HepG2 (cell line): ENCODE data around the gene COASY. TPM values are rescaled to one million over a fixed set of nuclear protein-coding genes. Genes with fewer than 3 reads are reported as not detected.

Experiments used
- AGO1 ChIP-seq: fragments of 200-400 bp; formaldehyde crosslinking; IDR thresholded peaks from 2 replicates; pipeline ENCODE4 v1.6.1; 2017; ENCODE audit warnings: mild to moderate bottlenecking, low read depth, low read length, moderate library complexity; ENCODE audit not compliant: poor library complexity, severe bottlenecking
- JARID2 ChIP-seq: sonication (generic); formaldehyde crosslinking; IDR thresholded peaks from 2 replicates; pipeline ENCODE4 v1.8.1; 2023; ENCODE audit warnings: missing genetic modification reagents, inconsistent platforms; ENCODE audit not compliant: insufficient replicate concordance
- PAF1 ChIP-seq: IDR thresholded peaks from 2 replicates; pipeline ENCODE4 v1.6.1; 2016; ENCODE audit warnings: missing genetic modification reagents, missing compliant biosample characterization
- PCBP2 ChIP-seq: fragments of 200-400 bp; formaldehyde crosslinking; optimal IDR thresholded peaks from 2 replicates; pipeline ENCODE3; 2018; ENCODE audit warnings: low read length, low read depth; ENCODE audit not compliant: poor library complexity, severe bottlenecking
- PTBP1 ChIP-seq: fragments of 200-400 bp; formaldehyde crosslinking; IDR thresholded peaks from 2 replicates; pipeline ENCODE4 v1.6.1; 2018; ENCODE audit warnings: low read length, low read depth; ENCODE audit not compliant: poor library complexity, severe bottlenecking
- RAD21 ChIP-seq: fragments of 450-650 bp; formaldehyde crosslinking; IDR thresholded peaks from 2 replicates; pipeline ENCODE4 v1.5.0; 2020; ENCODE audit warnings: mild to moderate bottlenecking
- SRSF4 ChIP-seq: fragments of 200-400 bp; formaldehyde crosslinking; IDR thresholded peaks from one replicate; pipeline ENCODE4 v1.6.1; 2018; ENCODE audit warnings: mild to moderate bottlenecking, low read depth, low read length, moderate library complexity; ENCODE audit not compliant: poor library complexity, severe bottlenecking
- ZBTB42 ChIP-seq: sonication (generic); formaldehyde crosslinking; IDR thresholded peaks from 2 replicates; pipeline ENCODE4 v1.5.0; 2020; ENCODE audit warnings: mild to moderate bottlenecking, missing genetic modification reagents
- ZBTB7A ChIP-seq: sonication (generic); formaldehyde crosslinking; IDR thresholded peaks from 2 replicates; pipeline ENCODE4 v1.8.0; 2022; ENCODE audit warnings: mild to moderate bottlenecking, missing genetic modification reagents
- ZEB1 ChIP-seq: IDR thresholded peaks from 2 replicates; pipeline ENCODE4 v1.6.1; 2012; ENCODE audit warnings: mild to moderate bottlenecking, low read depth, inconsistent platforms; ENCODE audit not compliant: insufficient replicate concordance
- ZNF142 ChIP-seq: sonication (generic); formaldehyde crosslinking; IDR thresholded peaks from 2 replicates; pipeline ENCODE4 v1.4.0; 2020; ENCODE audit warnings: missing genetic modification reagents
- ZNF263 ChIP-seq: sonication (generic); formaldehyde crosslinking; IDR thresholded peaks from 2 replicates; pipeline ENCODE4 v1.4.0; 2020; ENCODE audit warnings: missing genetic modification reagents
- ZNF350 ChIP-seq: sonication (generic); formaldehyde crosslinking; IDR thresholded peaks from 2 replicates; pipeline ENCODE4 v1.4.0; 2020; ENCODE audit warnings: mild to moderate bottlenecking, low read depth, missing genetic modification reagents, borderline replicate concordance
- ZNF367 ChIP-seq: sonication (generic); formaldehyde crosslinking; IDR thresholded peaks from 2 replicates; pipeline ENCODE4 v1.4.0; 2020; ENCODE audit warnings: missing genetic modification reagents, borderline replicate concordance
- ZNF510 ChIP-seq: sonication (generic); formaldehyde crosslinking; IDR thresholded peaks from 2 replicates; pipeline ENCODE4 v1.4.0; 2020; ENCODE audit warnings: low read depth, mild to moderate bottlenecking, missing genetic modification reagents
- ZNF557 ChIP-seq: sonication (generic); formaldehyde crosslinking; IDR thresholded peaks from 2 replicates; pipeline ENCODE4 v1.4.0; 2020; ENCODE audit warnings: missing genetic modification reagents
- polyA plus RNA-seq, 8 experiments: library from polyadenylated mRNA; depleted of rRNA in 3 of 8; stranded (reverse) in 7 of 8; unstranded in 1 of 8; fragments of >200 nt; fragmentation: Illumina TruSeq in 4 of 8; extraction: Trizol in 4 of 8; gene quantifications; 2 replicates each; pipeline versions ENCODE4 v1.2.1 to v1.2.3, GENCODE V29; 2011 to 2016; ENCODE audit warnings: low read depth in 4 of 8, missing spikeins in 1 of 8, mixed read lengths in 1 of 8; ENCODE audit not compliant: insufficient read depth in 1 of 8
- total RNA-seq, 5 experiments: library from RNA; depleted of rRNA; stranded (reverse); fragments of >200 nt; fragmentation: Illumina TruSeq; extraction: Trizol; gene quantifications; 2 replicates each; pipeline ENCODE4 v1.2.3, GENCODE V29; 2016; ENCODE audit warnings: low read depth in 1 of 5
- TF ChIP-seq, protein P1 (sequence below): sonication (generic); formaldehyde crosslinking; IDR thresholded peaks from 2 replicates; pipeline ENCODE4 v1.4.0; 2020; ENCODE audit warnings: missing genetic modification reagents
- TF ChIP-seq, protein P2 (sequence below): sonication (generic); formaldehyde crosslinking; IDR thresholded peaks from 2 replicates; pipeline ENCODE4 v1.8.1; 2022; ENCODE audit warnings: low read depth, mild to moderate bottlenecking, missing genetic modification reagents

COASY gene
- total and polyA plus RNA-seq, 2 of the 13 experiments (the other 11 are each of a cell fraction or from before 2014, with no cell fraction given) = 90.7 to 125 TPM

- TF ChIP-seq ZNF557 (CRISPR knock-in tag) (no peak), RAD21 (CRISPR knock-in tag) (peak; percentile 46; the same call in 1 of the 2 replicates), ZNF142 (CRISPR knock-in tag) (peak; percentile 72; the same call in 1 of the 2 replicates), ZNF510 (CRISPR knock-in tag) (no peak), PAF1 (CRISPR knock-in tag) (no peak), ZNF263 (peak; percentile 73), PCBP2 (no peak), ZNF350 (CRISPR knock-in tag) (peak; percentile 73), JARID2 (no peak), AGO1 (peak; percentile 90), ZBTB7A (CRISPR knock-in tag) (peak; percentile 79; the same call in 1 of the 2 replicates), SRSF4 (no peak), ZNF367 (CRISPR knock-in tag) (0 out of 2 replicates have a peak, but pooled peaks have one; percentile 46), ZBTB42 (peak; percentile 89), ZEB1 (no peak), PTBP1 (no peak)
- TF ChIP-seq, protein P1, sequence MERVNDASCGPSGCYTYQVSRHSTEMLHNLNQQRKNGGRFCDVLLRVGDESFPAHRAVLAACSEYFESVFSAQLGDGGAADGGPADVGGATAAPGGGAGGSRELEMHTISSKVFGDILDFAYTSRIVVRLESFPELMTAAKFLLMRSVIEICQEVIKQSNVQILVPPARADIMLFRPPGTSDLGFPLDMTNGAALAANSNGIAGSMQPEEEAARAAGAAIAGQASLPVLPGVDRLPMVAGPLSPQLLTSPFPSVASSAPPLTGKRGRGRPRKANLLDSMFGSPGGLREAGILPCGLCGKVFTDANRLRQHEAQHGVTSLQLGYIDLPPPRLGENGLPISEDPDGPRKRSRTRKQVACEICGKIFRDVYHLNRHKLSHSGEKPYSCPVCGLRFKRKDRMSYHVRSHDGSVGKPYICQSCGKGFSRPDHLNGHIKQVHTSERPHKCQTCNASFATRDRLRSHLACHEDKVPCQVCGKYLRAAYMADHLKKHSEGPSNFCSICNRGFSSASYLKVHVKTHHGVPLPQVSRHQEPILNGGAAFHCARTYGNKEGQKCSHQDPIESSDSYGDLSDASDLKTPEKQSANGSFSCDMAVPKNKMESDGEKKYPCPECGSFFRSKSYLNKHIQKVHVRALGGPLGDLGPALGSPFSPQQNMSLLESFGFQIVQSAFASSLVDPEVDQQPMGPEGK (CRISPR knock-in tag) = peak; percentile 92
- TF ChIP-seq, protein P2, sequence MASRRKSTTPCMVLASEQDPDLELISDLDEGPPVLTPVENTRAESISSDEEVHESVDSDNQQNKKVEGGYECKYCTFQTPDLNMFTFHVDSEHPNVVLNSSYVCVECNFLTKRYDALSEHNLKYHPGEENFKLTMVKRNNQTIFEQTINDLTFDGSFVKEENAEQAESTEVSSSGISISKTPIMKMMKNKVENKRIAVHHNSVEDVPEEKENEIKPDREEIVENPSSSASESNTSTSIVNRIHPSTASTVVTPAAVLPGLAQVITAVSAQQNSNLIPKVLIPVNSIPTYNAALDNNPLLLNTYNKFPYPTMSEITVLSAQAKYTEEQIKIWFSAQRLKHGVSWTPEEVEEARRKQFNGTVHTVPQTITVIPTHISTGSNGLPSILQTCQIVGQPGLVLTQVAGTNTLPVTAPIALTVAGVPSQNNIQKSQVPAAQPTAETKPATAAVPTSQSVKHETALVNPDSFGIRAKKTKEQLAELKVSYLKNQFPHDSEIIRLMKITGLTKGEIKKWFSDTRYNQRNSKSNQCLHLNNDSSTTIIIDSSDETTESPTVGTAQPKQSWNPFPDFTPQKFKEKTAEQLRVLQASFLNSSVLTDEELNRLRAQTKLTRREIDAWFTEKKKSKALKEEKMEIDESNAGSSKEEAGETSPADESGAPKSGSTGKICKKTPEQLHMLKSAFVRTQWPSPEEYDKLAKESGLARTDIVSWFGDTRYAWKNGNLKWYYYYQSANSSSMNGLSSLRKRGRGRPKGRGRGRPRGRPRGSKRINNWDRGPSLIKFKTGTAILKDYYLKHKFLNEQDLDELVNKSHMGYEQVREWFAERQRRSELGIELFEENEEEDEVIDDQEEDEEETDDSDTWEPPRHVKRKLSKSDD (CRISPR knock-in tag) = peak; percentile 89; the same call in 1 of the 2 replicates
Measured at GRCh38 chr17:42554250-42555121, 7.5 kb upstream of the COASY start (continued).
